ENCODE data around the gene TMEM208. TPM values are rescaled to one million over a fixed set of nuclear protein-coding genes. Genes with fewer than 3 reads are reported as not detected.
A peak's percentile ranks its signal among the peaks of the same experiment; 100 is the strongest.

Gene TMEM208
- total and polyA plus RNA-seq, 2 of the 13 experiments (the other 11 are each of a cell fraction or from before 2014, with no cell fraction given), result 58.8 to 72.9 TPM

DNA sequence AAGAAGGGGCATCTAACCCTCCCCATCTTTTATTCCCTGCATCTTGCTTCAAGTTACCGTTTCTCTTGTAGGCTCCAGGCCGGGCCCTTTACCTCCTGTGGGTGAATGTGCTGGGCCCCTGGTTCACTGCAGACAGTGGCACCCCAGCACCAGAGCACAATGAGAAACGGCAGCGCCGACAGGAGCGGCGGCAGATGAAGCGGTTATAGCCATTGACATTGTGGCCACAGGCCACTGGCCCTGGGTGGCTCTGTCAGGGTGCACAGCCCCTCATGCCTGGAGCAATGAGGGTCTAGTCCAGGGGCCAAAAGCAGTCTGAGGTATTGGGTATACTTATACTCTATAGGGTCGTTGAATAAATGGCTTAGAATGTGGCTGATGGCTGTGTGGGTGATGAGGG is 2.0 kb downstream of the TMEM208 start:
- TF ChIP-seq ZSCAN12 (CRISPR knock-in tag; IDR thresholded peaks at IDR 0.05), result no peak
- no peak for TF ChIP-seq GTF3A (CRISPR knock-in tag; conservative IDR thresholded peaks at IDR 0.05)
- no peak for TF ChIP-seq STAT5B (CRISPR knock-in tag; IDR thresholded peaks at IDR 0.05)
- no peak for TF ChIP-seq ZNF670 (CRISPR knock-in tag; IDR thresholded peaks at IDR 0.05; ENCODE audit: borderline replicate concordance)
- TF ChIP-seq RBAK (CRISPR knock-in tag; IDR thresholded peaks at IDR 0.05), result no peak
- no peak for TF ChIP-seq CBX2 (IDR thresholded peaks at IDR 0.05; ENCODE audit: low read depth, low read length)
- TF ChIP-seq CBX2 (CRISPR knock-in tag; IDR thresholded peaks at IDR 0.05; ENCODE audit: low read depth), result no peak
- no peak for DNase-seq (ENCODE audit: low spot score)
- ChIA-PET POLR2A (no interaction called here), CTCF (ENCODE audit: low intra/inter-chr PET ratio, low total read pairs) (no interaction called here)
- no peak overlapping the region for H3K9ac ChIP-seq (ENCODE audit: insufficient read depth, low read depth, low read length)
- no peaks in the 10 kb centered on the region for H3K9me3 ChIP-seq (ENCODE audit: low read length)
- in situ Hi-C loops (cut with HindIII; ENCODE audit: extremely low pct_ligation_motif_present, low pct_unique_long_range_greater_than_20kb) (no loop called here), intact Hi-C loops (cut with micrococcal nuclease; ENCODE audit: unreplicated experiment) (loop anchor here (5.0 kb wide), 1 partner anchor 42 kb away; no protein-coding TSS in a partner anchor)
- WGBS (ENCODE audit: low lambda C conversion rate), result 98% methylated on average over 9 of the region's 9 CpGs
- no peak for ATAC-seq
- no peak overlapping the region for H3K27ac ChIP-seq (ENCODE audit: extremely low read length, insufficient read depth, low read length)
- no peaks in the 10 kb centered on the region; the same call in 1 of the 2 replicates for H4K20me1 ChIP-seq (ENCODE audit: insufficient read depth, low read length)
- peaks cover 29% of the 10 kb centered on the region for H3K4me1 ChIP-seq (ENCODE audit: insufficient read depth, low read length)
- peaks cover 17% of the 10 kb centered on the region for H3K79me2 ChIP-seq (ENCODE audit: insufficient read depth, low read length)
- no peak overlapping the region for H3K4me2 ChIP-seq (ENCODE audit: low read depth, low read length)
- H3K4me3 ChIP-seq (replicated peaks in 1 of 3; ENCODE audit: insufficient read depth in 1 of 3, low read depth in 2 of 3, low read length in 3 of 3), result no peak overlapping the region
- FAIRE-seq, result no peak
- BruUV-seq (replicated peaks), result no TSS peak
- H3K27me3 ChIP-seq (ENCODE audit: control insufficient read depth in 1 of 2, insufficient read depth in 2 of 2, low read length in 2 of 2), result peaks cover 0 to 4% of the 10 kb centered on the region in 2 experiments; a peak in 1 of 5 replicates
- H2AFZ ChIP-seq (ENCODE audit: low read length), result no peak overlapping the region
- peaks cover 32 to 40% of the 10 kb centered on the region in 2 experiments for H3K36me3 ChIP-seq (replicated peaks in 1 of 2; ENCODE audit: control insufficient read depth in 1 of 2, insufficient read depth in 2 of 2, low read length in 2 of 2)

DNA sequence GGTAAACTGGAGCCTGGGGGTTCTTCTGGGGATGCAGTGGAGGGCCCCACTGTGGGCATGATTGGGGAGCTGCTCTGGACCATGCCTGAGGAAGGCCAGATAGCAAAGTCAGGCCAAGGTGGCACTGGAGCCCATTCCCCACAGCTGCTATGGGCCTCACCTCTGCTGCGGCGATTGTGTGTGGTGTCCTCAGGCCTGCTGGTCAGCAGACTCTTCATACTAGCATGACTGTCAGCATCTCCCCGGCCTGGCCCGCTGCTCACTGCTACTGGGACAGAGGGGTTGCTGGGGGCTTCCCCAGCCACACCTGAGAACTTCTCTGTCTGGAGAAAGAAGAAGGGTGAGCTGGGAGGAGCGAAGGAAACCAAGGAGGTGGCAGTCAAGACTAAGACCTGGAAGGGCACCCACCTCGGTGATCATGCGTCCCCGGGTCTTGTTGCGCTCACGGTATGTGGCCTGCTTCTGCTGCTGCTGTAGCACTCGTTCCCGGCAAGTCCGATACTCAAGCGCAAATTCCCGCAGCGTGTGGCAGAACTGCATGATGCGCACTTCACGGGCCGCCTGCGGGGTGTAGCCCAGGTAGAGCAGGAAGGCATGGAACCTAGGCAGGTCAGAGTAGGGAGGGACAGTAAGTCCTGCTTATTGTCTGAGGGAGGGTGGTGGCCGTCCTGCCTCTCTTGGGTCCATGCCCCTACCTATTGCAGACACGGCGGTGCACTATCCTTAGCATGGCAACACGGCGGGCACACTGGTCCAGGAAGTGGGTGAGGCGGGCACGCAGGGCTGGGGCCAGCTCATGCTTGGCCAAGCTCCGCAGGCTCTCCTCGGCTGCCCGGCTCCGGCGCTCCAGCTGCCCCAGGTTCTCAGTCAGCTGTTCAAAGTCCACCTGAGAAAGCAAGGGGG is 3.2 kb downstream of the TMEM208 start:
- no peak for DNase-seq (ENCODE audit: low spot score)

More for the DNA sequence above, 3.2 kb downstream of the TMEM208 start:
- Histone ChIP-seq H3K27me3 (ENCODE audit: control insufficient read depth in 1 of 2, insufficient read depth in 2 of 2, low read length in 2 of 2) (peaks cover 0 to 4% of the 10 kb centered on the region in 2 experiments; a peak in 1 of 5 replicates), H3K4me1 (ENCODE audit: insufficient read depth, low read length) (peaks cover 22% of the 10 kb centered on the region), H3K9ac (ENCODE audit: insufficient read depth, low read depth, low read length) (no peak overlapping the region), H3K4me2 (ENCODE audit: low read depth, low read length) (no peak overlapping the region), H3K36me3 (replicated peaks in 1 of 2; ENCODE audit: control insufficient read depth in 1 of 2, insufficient read depth in 2 of 2, low read length in 2 of 2) (peaks cover 36 to 44% of the 10 kb centered on the region in 2 experiments), H3K27ac (ENCODE audit: extremely low read length, insufficient read depth, low read length) (no peak overlapping the region), H3K4me3 (replicated peaks in 1 of 3; ENCODE audit: insufficient read depth in 1 of 3, low read depth in 2 of 3, low read length in 3 of 3) (no peak overlapping the region), H3K9me3 (ENCODE audit: low read length) (no peaks in the 10 kb centered on the region), H2AFZ (ENCODE audit: low read length) (no peak overlapping the region), H4K20me1 (ENCODE audit: insufficient read depth, low read length) (no peaks in the 10 kb centered on the region; the same call in 1 of the 2 replicates), H3K79me2 (ENCODE audit: insufficient read depth, low read length) (peaks cover 17% of the 10 kb centered on the region)
- CTCF ChIA-PET (ENCODE audit: low intra/inter-chr PET ratio, low total read pairs), result no interaction called here
- BruUV-seq (replicated peaks), result no TSS peak
- intact Hi-C loops (cut with micrococcal nuclease; ENCODE audit: unreplicated experiment) (loop anchor here (5.0 kb wide), 1 partner anchor 43 kb away; no protein-coding TSS in a partner anchor), in situ Hi-C loops (cut with HindIII; ENCODE audit: extremely low pct_ligation_motif_present, low pct_unique_long_range_greater_than_20kb) (no loop called here)
- POLR2A ChIA-PET, result interaction anchor here (4.9 kb wide), 1 partner anchor 17 kb away, joined by 24 read pairs; the partner anchor contains the start of genes FHOD1 and SLC9A5
- ATAC-seq (no peak), FAIRE-seq (no peak)
- peak; percentile 91 for TF ChIP-seq AGO2 (optimal IDR thresholded peaks at IDR 0.05; ENCODE audit: low read depth, low read length)
- TF ChIP-seq MTA1 (CRISPR knock-in tag; IDR thresholded peaks at IDR 0.05; ENCODE audit: borderline replicate concordance), result 0 out of 2 replicates have a peak, but pooled peaks have one; percentile 34
- peak; percentile 11 to 43; a peak in 3 of 4 replicates for TF ChIP-seq POLR2A (IDR thresholded peaks at IDR 0.05; ENCODE audit: insufficient read depth in 1 of 2, low read depth in 2 of 2, low read length in 2 of 2)
- TF ChIP-seq ZFP36 (IDR thresholded peaks at IDR 0.05; ENCODE audit: borderline replicate concordance, low read depth, low read length, partially characterized antibody), result no peak
- TF ChIP-seq ZNF768 (CRISPR knock-in tag; IDR thresholded peaks at IDR 0.05), result peak; percentile 21; the same call in 1 of the 2 replicates
- peak; percentile 67 for TF ChIP-seq RBFOX2 (IDR thresholded peaks at IDR 0.05; ENCODE audit: low read depth, low read length)
- TF ChIP-seq, protein P1, sequence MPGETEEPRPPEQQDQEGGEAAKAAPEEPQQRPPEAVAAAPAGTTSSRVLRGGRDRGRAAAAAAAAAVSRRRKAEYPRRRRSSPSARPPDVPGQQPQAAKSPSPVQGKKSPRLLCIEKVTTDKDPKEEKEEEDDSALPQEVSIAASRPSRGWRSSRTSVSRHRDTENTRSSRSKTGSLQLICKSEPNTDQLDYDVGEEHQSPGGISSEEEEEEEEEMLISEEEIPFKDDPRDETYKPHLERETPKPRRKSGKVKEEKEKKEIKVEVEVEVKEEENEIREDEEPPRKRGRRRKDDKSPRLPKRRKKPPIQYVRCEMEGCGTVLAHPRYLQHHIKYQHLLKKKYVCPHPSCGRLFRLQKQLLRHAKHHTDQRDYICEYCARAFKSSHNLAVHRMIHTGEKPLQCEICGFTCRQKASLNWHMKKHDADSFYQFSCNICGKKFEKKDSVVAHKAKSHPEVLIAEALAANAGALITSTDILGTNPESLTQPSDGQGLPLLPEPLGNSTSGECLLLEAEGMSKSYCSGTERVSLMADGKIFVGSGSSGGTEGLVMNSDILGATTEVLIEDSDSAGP (CRISPR knock-in tag; IDR thresholded peaks at IDR 0.05; ENCODE audit: borderline replicate concordance), result peak; percentile 14; the same call in 1 of the 2 replicates
- TF ChIP-seq, protein P2, sequence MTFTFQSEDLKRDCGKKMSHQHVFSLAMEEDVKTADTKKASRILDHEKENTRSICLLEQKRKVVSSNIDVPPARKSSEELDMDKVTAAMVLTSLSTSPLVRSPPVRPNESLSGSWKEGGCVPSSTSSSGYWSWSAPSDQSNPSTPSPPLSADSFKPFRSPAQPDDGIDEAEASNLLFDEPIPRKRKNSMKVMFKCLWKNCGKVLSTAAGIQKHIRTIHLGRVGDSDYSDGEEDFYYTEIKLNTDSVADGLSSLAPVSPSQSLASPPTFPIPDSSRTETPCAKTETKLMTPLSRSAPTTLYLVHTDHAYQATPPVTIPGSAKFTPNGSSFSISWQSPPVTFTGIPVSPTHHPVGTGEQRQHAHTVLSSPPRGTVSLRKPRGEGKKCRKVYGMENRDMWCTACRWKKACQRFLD (CRISPR knock-in tag; IDR thresholded peaks at IDR 0.05; ENCODE audit: borderline replicate concordance), result no peak
- 98% methylated on average over 32 of the region's 32 CpGs for WGBS (ENCODE audit: low lambda C conversion rate)

Measured in HepG2 (cell line).